HG03439 (cell line): ENCODE measurements around the gene KRTAP12-3.
"Not testable (repeated sequence)": the region's sequence is repeated elsewhere in the genome, so short reads cannot be mapped to it uniquely, and the experiment has no call there.

Source experiments
- ATAC-seq: cut with Tn5 transposase; IDR thresholded peaks from one replicate; pipeline ENCODE4 v1.9.1; 2021; ENCODE audit warnings: mild to moderate bottlenecking, moderate library complexity; ENCODE audit not compliant: unreplicated experiment

KRTAP12-3 gene

DNA sequence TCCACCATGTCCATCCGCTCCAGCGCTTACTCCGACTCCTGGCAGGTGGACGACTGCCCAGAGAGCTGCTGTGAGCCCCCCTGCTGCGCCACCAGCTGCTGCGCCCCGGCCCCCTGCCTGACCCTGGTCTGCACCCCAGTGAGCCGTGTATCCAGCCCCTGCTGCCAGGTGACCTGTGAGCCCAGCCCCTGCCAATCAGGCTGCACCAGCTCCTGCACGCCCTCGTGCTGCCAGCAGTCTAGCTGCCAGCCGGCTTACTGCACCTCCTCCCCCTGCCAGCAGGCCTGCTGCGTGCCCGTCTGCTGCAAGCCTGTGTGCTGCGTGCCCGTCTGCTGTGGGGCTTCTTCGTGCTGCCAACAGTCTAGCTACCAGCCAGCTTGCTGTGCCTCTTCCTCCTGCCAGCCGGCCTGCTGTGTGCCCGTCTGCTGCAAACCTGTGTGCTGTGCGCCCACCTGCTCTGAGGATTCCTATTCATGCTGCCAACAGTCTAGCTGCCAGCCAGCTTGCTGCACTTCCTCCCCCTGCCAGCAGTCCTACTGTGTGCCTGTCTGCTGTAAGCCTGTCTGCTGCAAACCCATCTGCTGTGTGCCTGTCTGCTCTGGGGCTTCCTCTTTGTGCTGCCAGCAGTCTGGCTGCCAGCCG is 30.4 kb upstream of the KRTAP12-3 start:
- not testable (repeated sequence) for ATAC-seq

- ATAC-seq = not testable (repeated sequence)
Measured at GRCh38 chr21:44627831-44628233, 29.9 kb upstream of the KRTAP12-3 start.

DNA sequence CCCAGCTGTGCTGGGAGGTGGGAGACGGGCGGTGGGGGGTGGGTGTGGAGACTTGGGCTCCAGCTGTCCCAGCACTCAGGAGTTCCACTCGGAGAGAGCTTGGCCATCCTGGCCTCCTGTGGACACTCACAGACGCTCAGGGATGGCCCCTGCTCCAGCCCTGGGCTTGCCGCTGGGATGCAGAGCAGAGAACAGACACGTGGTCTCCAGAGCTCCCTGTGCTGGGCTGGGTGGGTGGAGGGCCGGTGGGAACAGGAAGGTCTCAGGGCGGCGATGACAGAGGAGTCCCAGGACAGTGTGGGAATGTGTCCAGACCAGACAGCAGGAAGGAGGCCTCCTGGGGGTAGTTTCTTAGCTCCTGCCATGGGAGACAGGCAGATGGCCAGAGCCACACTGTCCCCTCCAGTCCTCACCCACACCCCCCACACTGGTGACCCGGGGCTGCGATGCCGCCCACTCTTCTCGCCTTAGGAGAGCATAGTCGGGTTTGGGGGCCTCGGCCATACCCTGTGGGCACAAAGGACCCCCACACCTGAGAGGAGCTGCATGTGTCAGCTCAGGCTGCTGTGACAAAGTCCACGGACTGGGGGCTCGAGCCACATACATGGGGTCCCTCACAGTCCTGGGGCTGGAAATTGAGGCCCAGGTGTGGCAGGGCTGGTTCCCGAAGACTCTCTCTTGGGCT is 28.9 kb upstream of the KRTAP12-3 start:
- ATAC-seq = no peak

GRCh38 chr21:44630440-44630839 is 27.3 kb upstream of the KRTAP12-3 start:
- no peak for ATAC-seq

DNA sequence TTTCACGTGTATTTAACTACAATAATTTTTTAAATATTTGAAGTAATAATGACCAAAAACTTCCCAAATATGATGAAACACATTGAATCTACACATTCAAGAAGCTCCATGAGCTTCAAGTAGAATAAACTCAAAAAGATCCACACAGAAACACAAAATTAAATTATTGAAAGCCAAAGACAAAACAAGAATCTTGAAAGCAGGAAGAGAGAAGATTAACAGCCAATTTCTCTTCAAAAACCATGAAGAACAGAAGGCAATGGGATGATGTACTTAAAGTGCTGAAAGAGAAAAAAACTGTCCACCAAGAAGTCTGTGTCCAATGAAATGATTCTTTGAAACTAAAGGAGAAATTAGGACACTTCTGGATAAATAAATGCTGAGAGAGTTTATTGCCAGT is 25.7 kb upstream of the KRTAP12-3 start:
- ATAC-seq = no peak

DNA sequence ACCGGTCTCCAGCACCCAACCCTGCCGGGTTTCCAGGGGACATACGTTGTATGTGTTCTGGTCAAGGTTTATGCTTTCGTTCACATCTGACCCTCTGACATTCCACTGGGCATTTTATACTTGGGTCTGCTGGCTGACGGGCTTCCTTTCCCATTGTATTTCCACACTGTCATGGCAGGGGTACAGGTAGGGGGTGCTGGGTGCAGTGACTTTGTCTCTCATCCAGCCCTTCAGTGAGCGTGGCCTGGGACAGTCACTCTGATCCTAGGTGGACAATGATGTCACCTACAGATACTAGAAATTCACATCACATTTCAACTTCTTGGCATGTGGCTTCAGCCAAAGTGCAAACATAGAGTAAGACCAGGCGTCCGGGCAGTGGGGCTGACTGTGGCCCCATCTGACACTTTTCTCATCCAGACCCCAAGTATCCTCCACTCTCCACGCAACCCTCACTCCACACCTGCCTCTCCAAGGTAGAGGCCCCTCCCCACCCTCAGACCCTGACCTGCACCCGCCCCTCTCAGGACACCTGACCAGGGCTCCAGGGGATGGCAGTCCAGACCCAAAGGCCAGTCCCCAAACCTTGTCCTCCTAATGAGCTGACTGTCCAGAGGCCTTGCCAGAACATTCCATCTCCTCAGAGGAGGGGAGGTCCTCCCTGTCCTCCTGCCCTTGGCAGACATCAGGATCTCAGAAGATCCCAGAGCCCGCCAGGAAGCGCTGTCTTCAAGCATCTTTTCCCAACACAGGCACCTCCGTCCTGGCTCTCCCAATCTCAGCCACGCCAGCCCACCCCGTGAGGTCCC is 21.3 kb upstream of the KRTAP12-3 start:
- ATAC-seq = no peak

GRCh38 chr21:44637018-44637850 is 20.5 kb upstream of the KRTAP12-3 start, which contains the start of gene KRTAP10-10:
KRTAP10-10 (plus strand) TSS chr21:44637356; CDS start chr21:44637418, 62 bp downstream.
- ATAC-seq = no peak

- ATAC-seq = not testable (repeated sequence)
Measured at GRCh38 chr21:44637851-44638348, 19.8 kb upstream of the KRTAP12-3 start.

DNA sequence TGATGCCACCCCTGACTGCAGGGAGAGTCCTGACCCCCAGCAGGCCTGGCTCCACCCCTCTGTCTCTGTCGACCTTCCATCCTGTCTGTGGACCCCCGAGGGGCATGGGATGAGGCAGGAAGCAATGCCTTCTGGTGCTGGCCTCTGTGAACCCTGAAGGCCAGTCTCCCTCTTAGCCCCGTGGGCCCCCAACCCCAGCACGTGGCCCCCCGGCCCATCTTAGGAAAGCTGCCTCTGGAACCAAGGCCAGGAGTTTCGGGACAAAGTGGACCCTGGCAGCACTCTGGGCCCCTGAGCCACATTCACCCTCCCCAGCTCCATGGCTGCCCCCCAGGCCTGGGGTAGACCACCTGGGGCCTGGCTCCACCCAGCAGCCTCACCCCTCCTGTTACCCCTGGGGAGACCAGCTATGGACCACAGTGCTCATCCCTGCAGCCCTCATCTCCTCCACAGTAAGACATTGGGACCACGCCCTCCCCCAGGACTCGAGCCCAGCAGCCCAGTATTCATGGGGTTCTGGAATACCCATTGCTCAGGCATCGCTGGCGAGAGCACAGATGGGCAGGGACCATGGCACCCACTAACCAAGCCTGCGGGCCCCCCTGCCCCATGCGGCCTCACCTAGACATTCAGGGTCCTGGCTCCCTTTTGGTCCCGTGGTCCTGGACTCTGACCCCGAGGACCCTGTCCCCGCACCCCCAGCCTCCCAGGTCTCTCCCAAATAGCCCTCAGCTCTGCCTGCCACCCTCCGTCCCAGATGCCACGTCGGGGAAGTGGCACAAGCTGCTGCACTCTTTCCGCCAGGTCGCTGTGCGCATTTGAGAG is 19.0 kb upstream of the KRTAP12-3 start:
- not testable (repeated sequence) for ATAC-seq

GRCh38 chr21:44639331-44639655 is 18.4 kb upstream of the KRTAP12-3 start:
- no peak for ATAC-seq

DNA sequence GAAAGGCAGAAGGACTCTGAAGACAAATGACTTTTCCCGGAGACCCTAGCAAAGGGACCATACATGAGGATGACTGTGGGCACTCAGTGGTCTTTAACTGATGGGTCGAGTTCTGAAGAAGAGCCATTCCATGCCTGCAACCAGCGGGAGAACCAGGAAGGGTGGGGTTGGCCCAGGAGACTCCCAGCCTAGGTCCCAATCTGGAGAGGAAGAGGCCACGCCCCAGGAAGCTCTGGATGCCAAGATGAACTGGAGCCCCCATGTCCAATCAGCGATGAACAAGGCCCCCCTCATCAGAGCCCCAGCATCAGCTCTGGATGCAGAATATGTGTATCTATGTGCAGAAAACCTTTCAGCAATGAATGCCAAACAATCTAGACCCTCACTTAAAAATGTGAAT is 17.0 kb upstream of the KRTAP12-3 start:
- no peak for ATAC-seq

GRCh38 chr21:44643741-44644310 is 13.9 kb upstream of the KRTAP12-3 start:
- no peak for ATAC-seq

- ATAC-seq = no peak
Measured at GRCh38 chr21:44644878-44645277, 12.9 kb upstream of the KRTAP12-3 start.

GRCh38 chr21:44646366-44647221 is 11.1 kb upstream of the KRTAP12-3 start, which contains the start of gene KRTAP10-11:
KRTAP10-11 (plus strand) TSS chr21:44646414; CDS start chr21:44646459, 45 bp downstream.
- not testable (repeated sequence) for ATAC-seq

DNA sequence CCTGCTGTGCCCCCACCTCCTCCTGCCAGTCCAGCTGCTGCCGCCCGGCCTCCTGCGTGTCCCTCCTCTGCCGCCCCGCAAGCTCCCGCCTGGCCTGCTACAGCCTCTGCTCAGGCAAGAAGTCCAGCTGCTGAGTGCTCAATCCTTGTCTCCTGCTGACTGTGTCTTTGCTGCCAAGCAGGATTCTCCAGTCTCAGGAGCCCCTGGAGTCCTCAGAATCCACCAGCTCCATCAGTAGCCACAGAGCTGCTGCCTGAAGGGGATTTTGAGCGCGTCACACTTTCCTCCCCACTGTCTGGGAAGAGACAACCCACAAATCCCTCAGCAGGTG is 10.5 kb upstream of the KRTAP12-3 start:
- ATAC-seq = no peak

- ATAC-seq = no peak
Measured at GRCh38 chr21:44648557-44649311, 9.0 kb upstream of the KRTAP12-3 start.

GRCh38 chr21:44649521-44650100 is 8.1 kb upstream of the KRTAP12-3 start:
- ATAC-seq = no peak
